Measurements from ENCODE around the gene CHCHD3.

GRCh38 chr7:132760866-132761265, 321.0 kb downstream of the CHCHD3 start:
- TF ChIP-seq CTCF (optimal IDR thresholded peaks at IDR 0.05 in 1 of 3, IDR thresholded peaks at IDR 0.05 in 1 of 3, conservative IDR thresholded peaks at IDR 0.05 in 1 of 3; ENCODE audit: extremely low read depth in 1 of 3, insufficient read depth in 2 of 3, low read length in 3 of 3) (no peak), EZH2 (IDR thresholded peaks at IDR 0.05; ENCODE audit: low read length) (no peak)
